WERI-Rb-1 (cell line): ENCODE measurements around the gene CEBPB.
"Not testable (repeated sequence)": the region's sequence is repeated elsewhere in the genome, so short reads cannot be mapped to it uniquely, and the experiment has no call there.

ENCODE experiments used
- DNase-seq: peaks from one replicate; pipeline ENCODE4 v3.0.0-alpha.2; 2020
- H3K27ac ChIP-seq: fragments of 250-450 bp; sonication (Bioruptor Pico); 2 replicates; pipeline ENCODE4 v1.5.1; 2020; ENCODE audit warnings: mild to moderate bottlenecking, moderate library complexity
- H3K27me3 ChIP-seq: fragments of 250-450 bp; sonication (Bioruptor Pico); 2 replicates; pipeline ENCODE4 v1.5.1; 2021; ENCODE audit warnings: mild to moderate bottlenecking, low read depth, moderate library complexity; ENCODE audit not compliant: insufficient read depth, severe bottlenecking
- H3K36me3 ChIP-seq: fragments of 250-450 bp; sonication (Bioruptor Pico); 2 replicates; pipeline ENCODE4 v1.5.1; 2020; ENCODE audit warnings: mild to moderate bottlenecking, moderate library complexity
- H3K4me3 ChIP-seq: 2 replicates; pipeline ENCODE4 v1.5.1; 2011; ENCODE audit warnings: low read depth, mild to moderate bottlenecking, control low read depth, low read length
- H3K9me3 ChIP-seq: fragments of 250-450 bp; sonication (Bioruptor Pico); 2 replicates; pipeline ENCODE4 v1.5.1; 2021; ENCODE audit warnings: mild to moderate bottlenecking, moderate library complexity; ENCODE audit not compliant: severe bottlenecking
- TF ChIP-seq, protein P1 (sequence below): IDR thresholded peaks from 2 replicates; pipeline ENCODE4 v1.5.1; 2011; ENCODE audit warnings: low read depth, mild to moderate bottlenecking, control low read depth, inconsistent platforms, low read length

Gene CEBPB

DNA sequence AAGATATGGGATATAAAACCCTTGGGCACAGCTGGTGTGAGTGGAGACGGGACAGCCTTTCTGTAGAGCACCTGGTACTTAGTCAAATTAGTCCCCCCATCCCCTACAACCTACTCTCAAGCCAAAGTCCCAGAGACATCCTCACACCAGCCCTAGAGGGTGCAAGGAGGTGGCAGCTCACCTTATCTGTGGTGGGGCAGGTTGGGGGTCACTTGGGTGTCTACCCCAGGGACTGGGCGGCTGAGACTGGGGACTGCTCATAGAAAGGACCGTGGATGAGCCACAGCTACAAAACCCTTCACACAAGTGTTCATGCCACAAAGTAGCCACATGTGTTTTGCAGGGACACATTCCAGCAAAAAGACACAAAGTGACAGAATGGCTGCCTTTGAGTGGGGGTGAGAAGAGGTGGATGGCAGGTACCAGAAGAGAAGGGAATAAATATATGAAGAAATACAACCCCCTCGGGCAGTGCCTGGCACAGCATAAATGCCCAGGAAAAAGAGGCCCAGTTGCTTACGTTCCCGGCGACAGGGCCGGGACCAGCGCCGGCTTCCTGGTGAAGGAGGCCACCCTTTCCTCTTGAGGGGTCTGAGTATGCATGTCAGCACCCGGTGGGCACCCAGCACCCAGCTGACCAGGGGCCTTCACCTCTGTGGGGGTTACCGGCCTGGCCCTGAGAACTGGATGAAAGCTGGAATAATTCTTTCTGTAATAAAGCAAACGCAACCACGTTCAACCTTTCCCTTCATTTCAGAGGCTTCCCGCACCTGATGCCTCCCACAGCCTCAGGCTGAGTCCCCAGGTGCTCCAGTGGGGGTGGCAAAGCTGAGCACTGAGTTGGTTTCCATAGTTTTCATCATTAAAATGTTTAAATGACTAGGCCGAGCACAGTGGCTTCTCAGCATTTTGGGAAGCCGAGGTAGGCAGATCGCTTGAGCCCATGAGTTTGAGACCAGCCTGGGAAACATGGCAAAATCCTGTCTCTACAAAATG, 14.4 kb upstream of the CEBPB start:
- Histone ChIP-seq H3K36me3 (no peaks in the 10 kb centered on the region), H3K27ac (no peak overlapping the region), H3K4me3 (no peak overlapping the region), H3K27me3 (no peaks in the 10 kb centered on the region), H3K9me3 (no peaks in the 10 kb centered on the region)
- TF ChIP-seq, protein P1, sequence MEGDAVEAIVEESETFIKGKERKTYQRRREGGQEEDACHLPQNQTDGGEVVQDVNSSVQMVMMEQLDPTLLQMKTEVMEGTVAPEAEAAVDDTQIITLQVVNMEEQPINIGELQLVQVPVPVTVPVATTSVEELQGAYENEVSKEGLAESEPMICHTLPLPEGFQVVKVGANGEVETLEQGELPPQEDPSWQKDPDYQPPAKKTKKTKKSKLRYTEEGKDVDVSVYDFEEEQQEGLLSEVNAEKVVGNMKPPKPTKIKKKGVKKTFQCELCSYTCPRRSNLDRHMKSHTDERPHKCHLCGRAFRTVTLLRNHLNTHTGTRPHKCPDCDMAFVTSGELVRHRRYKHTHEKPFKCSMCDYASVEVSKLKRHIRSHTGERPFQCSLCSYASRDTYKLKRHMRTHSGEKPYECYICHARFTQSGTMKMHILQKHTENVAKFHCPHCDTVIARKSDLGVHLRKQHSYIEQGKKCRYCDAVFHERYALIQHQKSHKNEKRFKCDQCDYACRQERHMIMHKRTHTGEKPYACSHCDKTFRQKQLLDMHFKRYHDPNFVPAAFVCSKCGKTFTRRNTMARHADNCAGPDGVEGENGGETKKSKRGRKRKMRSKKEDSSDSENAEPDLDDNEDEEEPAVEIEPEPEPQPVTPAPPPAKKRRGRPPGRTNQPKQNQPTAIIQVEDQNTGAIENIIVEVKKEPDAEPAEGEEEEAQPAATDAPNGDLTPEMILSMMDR, result no peak
- no peak for DNase-seq

DNA sequence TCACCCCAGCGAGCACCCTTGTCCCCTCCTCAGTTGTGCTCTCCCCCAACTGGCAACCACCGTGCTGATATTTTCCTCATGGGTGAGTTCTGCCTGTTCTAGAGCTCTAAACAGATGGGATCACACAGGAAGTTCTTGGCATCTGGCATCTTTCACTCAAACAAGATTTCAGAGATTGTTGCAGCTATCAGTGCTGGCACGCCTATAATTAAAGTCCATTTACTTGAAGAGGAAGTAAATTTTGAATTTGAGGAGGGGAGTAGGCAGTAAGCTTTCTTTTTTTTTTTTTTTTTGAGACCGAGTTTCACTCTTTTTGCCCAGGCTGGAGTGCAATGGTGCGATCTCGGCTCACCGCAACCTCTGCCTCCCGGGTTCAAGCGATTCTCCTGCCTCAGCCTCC, 12.0 kb upstream of the CEBPB start:
- H3K27me3 ChIP-seq, H3K27ac ChIP-seq, DNase-seq, H3K9me3 ChIP-seq, H3K36me3 ChIP-seq, H3K4me3 ChIP-seq: not testable (repeated sequence)

DNA sequence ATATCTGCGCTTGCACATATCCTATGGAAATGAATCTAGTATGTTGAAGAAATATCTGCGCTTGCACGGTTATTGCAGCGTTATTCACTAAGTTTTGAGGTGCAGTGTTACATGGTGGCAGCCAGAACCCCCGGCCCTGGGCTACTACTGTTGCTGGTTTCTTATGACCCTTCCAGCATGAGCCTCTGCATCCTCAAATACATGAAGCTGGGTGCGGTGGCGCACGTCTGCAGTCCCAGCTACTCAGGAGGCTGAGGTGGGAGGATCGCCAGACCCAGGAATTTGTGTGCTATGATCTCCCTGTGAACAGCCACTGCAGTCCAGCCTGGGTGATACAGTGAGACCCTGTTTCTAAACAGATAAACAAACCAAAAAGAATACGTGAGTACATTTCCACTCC, 9.3 kb upstream of the CEBPB start:
- no peak for DNase-seq

DNA sequence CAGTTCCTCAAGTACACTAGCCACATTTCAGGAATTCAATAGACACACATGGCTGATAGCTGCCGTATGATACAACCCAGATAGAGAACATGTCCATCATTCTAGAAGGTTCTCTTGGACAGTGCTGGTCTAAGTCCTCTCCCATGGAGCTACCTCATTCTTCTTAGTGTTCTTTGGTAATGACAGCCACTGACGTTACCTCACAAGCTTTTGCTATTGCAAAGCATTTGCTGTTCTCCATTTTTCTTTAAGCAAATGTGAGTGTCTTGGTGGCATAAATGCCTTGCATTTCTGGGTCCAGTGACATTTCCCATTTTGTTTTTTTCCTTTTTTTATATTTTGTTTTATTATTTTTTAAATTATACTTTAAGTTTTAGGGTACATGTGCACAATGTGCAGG, 8.3 kb upstream of the CEBPB start:
- no peaks in the 10 kb centered on the region for H3K36me3 ChIP-seq
- no peaks in the 10 kb centered on the region for H3K9me3 ChIP-seq
- no peaks in the 10 kb centered on the region for H3K27me3 ChIP-seq
- no peak overlapping the region for H3K27ac ChIP-seq
- TF ChIP-seq, protein P1, result no peak
- no peak for DNase-seq
- no peak overlapping the region for H3K4me3 ChIP-seq

More for the DNA sequence above, 9.3 kb upstream of the CEBPB start:
- Histone ChIP-seq H3K4me3 (no peak overlapping the region), H3K36me3 (no peaks in the 10 kb centered on the region), H3K27ac (no peak overlapping the region), H3K27me3 (no peaks in the 10 kb centered on the region), H3K9me3 (no peaks in the 10 kb centered on the region)
- TF ChIP-seq, protein P1, result no peak

DNA sequence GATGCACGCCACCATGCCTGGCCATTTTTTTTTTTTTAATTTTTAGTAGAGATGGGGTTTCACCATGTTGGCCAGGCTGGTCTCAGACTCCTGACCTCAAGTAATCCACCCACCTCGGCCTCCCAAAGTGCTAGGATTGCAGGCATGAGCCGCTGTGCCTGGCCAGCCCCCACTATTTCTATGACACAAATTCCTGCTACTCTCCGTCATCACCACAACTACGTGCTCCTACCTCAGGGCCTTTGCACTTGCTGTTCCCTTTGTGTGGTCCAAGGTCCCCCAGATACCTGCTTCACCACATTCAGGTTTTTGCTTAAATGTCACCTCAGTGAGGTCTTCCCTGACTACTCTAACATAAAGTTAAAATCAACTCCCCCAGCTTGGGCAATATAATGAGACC, 5.2 kb upstream of the CEBPB start:
- Histone ChIP-seq H3K36me3 (no peaks in the 10 kb centered on the region), H3K4me3 (no peak overlapping the region), H3K27ac (no peak overlapping the region), H3K9me3 (no peaks in the 10 kb centered on the region), H3K27me3 (no peaks in the 10 kb centered on the region)
- no peak for DNase-seq
- TF ChIP-seq, protein P1, result no peak

DNA sequence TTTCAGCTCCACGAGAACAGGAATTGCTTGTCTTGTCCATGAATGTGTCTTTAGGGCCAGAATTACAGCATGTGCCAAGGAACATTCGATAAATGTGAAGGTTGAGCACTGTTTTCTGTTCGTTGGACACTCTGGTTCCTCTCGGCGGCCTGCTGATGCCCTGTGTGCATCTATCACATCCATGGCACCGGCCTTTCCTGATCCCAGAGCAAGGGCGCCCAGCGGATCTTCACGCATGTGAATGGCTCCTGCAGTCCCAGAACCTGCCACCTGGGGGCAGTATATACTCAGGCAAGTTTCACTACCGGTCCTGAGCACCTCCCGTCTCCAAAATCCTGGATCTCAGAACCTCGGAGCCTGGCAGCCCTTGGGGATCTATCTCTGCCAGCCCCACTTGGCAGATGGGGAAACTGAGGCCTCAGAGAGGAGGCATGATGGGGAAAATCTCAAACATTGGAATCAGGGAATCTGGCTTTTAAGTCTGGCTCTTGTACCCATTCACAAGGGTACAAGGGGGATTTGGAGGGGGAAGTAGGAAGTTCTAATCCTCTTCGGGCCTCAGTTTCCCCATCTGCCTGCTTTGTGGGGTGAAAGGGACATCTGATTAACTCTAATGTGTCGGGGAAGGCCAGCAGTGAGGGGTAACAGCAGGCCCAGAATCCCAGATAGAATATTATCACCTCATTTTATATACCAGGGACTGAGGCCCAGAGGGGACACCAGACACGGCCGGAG, 4.3 kb upstream of the CEBPB start:
- no peaks in the 10 kb centered on the region for H3K27me3 ChIP-seq
- H3K27ac ChIP-seq, result no peak overlapping the region
- no peaks in the 10 kb centered on the region for H3K9me3 ChIP-seq
- DNase-seq, result peak; percentile 93
- H3K4me3 ChIP-seq, result no peak overlapping the region
- TF ChIP-seq, protein P1, result peak; percentile 86
- H3K36me3 ChIP-seq, result no peaks in the 10 kb centered on the region
